Ascending aorta (tissue), 2 donors: ENCODE results near the gene ZNF148. TPM values are rescaled to one million over a fixed set of nuclear protein-coding genes. Genes with fewer than 3 reads are reported as not detected.

Experiments
- DNase-seq, 2 donors: peaks; one replicate each; pipeline ENCODE4 v3.0.0-alpha.2; 2019; ENCODE audit warnings: low spot score in 2 of 2
- H3K27ac ChIP-seq, 2 donors: fragments of 200-600 bp; sonication (generic); one replicate each; pipeline ENCODE4 v1.5.1; 2016 to 2017; ENCODE audit warnings: mild to moderate bottlenecking in 1 of 2
- H3K27me3 ChIP-seq: fragments of 200-600 bp; sonication (generic); one replicate; pipeline ENCODE4 v1.5.1; 2017
- H3K36me3 ChIP-seq, 2 donors: fragments of 200-600 bp; sonication (generic); one replicate each; pipeline ENCODE4 v1.5.1; 2016
- H3K4me1 ChIP-seq, 2 donors: fragments of 200-600 bp; sonication (generic); one replicate each; pipeline ENCODE4 v1.5.1; 2016 to 2017; ENCODE audit warnings: mild to moderate bottlenecking in 1 of 2
- H3K4me3 ChIP-seq, 2 donors: fragments of 200-600 bp; sonication (generic); one replicate each; pipeline ENCODE4 v1.5.1; 2016 to 2017; ENCODE audit warnings: mild to moderate bottlenecking in 1 of 2
- H3K9me3 ChIP-seq, 2 donors: fragments of 200-600 bp; sonication (generic); one replicate each; pipeline ENCODE4 v1.5.1; 2016
- intact Hi-C: fragments of 100-400 bp; cut with DNase I; formaldehyde crosslinking; loops from one replicate; pipeline ENCODE4 v1.15.1; 2023
- total RNA-seq: library from RNA; depleted of rRNA; stranded (reverse); fragments of >200 nt; gene quantifications from one replicate; pipeline ENCODE4 v1.1.0, GENCODE V29; 2016
- TF ChIP-seq, protein P1 (sequence below), 3 experiments: fragments of 200-600 bp in 2 of 3; fragments of 450-650 bp in 1 of 3; sonication (generic) in 2 of 3; IDR thresholded peaks; one replicate each; pipeline ENCODE4 v1.5.1; 2016 to 2019; ENCODE audit warnings: antibody characterized with exemption in 3 of 3, mild to moderate bottlenecking in 1 of 3, moderate library complexity in 1 of 3

ZNF148 gene
- total RNA-seq, 1 donor from 2014 or later: 10.0 TPM

- H3K4me1 ChIP-seq: peaks cover 0 to 12% of the 10 kb centered on the region in 2 donors
Observed at GRCh38 chr3:125358923-125359322, 16.2 kb downstream of the ZNF148 start.

GRCh38 chr3:125357837-125358236 is 17.3 kb downstream of the ZNF148 start:
- no peak for DNase-seq
- no peaks in the 10 kb centered on the region for H3K36me3 ChIP-seq
- no peaks in the 10 kb centered on the region for H3K9me3 ChIP-seq
- no peaks in the 10 kb centered on the region for H3K27me3 ChIP-seq
- peak overlapping the region; percentile 72 to 88 for H3K27ac ChIP-seq
- TF ChIP-seq, protein P1, sequence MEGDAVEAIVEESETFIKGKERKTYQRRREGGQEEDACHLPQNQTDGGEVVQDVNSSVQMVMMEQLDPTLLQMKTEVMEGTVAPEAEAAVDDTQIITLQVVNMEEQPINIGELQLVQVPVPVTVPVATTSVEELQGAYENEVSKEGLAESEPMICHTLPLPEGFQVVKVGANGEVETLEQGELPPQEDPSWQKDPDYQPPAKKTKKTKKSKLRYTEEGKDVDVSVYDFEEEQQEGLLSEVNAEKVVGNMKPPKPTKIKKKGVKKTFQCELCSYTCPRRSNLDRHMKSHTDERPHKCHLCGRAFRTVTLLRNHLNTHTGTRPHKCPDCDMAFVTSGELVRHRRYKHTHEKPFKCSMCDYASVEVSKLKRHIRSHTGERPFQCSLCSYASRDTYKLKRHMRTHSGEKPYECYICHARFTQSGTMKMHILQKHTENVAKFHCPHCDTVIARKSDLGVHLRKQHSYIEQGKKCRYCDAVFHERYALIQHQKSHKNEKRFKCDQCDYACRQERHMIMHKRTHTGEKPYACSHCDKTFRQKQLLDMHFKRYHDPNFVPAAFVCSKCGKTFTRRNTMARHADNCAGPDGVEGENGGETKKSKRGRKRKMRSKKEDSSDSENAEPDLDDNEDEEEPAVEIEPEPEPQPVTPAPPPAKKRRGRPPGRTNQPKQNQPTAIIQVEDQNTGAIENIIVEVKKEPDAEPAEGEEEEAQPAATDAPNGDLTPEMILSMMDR (IDR thresholded peaks at IDR 0.05): no peak
- H3K4me3 ChIP-seq: peak overlapping the region; percentile 64 to 69
- intact Hi-C loops: no loop called here
- peaks cover 0 to 12% of the 10 kb centered on the region in 2 donors for H3K4me1 ChIP-seq

More at GRCh38 chr3:125358923-125359322, 16.2 kb downstream of the ZNF148 start:
- Histone ChIP-seq H3K36me3 (no peaks in the 10 kb centered on the region), H3K27ac (no peak overlapping the region), H3K27me3 (no peaks in the 10 kb centered on the region), H3K9me3 (no peaks in the 10 kb centered on the region), H3K4me3 (no peak overlapping the region)
- intact Hi-C loops: no loop called here
- no peak for DNase-seq
- TF ChIP-seq, protein P1 (IDR thresholded peaks at IDR 0.05): no peak

GRCh38 chr3:125357032-125357658 is 18.0 kb downstream of the ZNF148 start:
- H3K9me3 ChIP-seq: no peaks in the 10 kb centered on the region
- intact Hi-C loops: no loop called here
- peaks cover 0 to 12% of the 10 kb centered on the region in 2 donors for H3K4me1 ChIP-seq
- H3K27ac ChIP-seq: peak overlapping the region; percentile 72 to 88
- no peaks in the 10 kb centered on the region for H3K27me3 ChIP-seq
- H3K4me3 ChIP-seq: peak overlapping the region; percentile 64 to 69
- H3K36me3 ChIP-seq: no peaks in the 10 kb centered on the region
- TF ChIP-seq, protein P1 (IDR thresholded peaks at IDR 0.05): no peak
- no peak for DNase-seq

DNA sequence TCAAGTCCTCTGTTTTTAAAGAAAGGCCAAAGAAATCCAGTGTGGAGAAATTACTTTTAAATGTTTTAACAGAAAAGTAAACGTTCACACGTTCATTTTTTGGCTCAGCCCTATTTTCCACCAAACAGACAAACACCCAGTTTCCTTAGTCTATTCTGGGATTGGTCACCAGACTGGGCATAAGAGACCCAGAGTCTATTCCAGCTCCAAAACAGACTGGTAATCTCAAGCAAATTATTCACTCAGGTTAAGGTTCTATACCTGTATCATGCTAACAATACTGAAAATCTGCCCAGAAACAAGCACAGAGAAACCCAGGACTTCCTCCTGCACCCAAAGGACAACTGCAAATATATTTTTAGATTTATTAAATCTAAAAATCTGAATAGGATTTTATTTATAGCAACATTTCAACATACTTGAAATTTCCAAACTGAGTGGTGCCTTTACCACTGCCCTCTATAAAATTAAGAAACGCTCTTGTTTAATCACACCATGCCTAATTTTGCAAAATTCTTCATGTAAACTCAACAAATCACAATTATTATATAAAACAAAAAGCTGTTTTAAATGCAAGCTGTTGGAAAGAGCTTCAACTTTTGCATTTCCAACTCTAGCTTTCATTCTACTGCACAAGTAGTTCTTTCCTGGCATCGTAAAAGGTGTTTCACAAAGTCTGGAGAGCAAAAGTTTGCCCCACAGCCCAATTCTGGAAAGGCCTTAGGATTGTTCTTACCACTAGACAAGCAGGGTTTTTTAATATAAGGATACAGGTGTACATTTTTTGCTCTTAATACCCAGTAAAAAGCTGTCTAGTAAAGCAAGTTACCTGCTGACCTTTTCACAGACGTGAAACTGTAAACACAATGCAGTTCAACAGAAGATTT is 18.7 kb downstream of the ZNF148 start:
- intact Hi-C loops: no loop called here
- H3K4me1 ChIP-seq: peaks cover 0 to 12% of the 10 kb centered on the region in 2 donors

GRCh38 chr3:125353659-125354058 is 21.5 kb downstream of the ZNF148 start:
- TF ChIP-seq, protein P1 (IDR thresholded peaks at IDR 0.05): no peak
- H3K27me3 ChIP-seq: no peaks in the 10 kb centered on the region
- no peaks in the 10 kb centered on the region for H3K36me3 ChIP-seq
- H3K4me3 ChIP-seq: no peak overlapping the region
- H3K27ac ChIP-seq: no peak overlapping the region
- intact Hi-C loops: no loop called here
- H3K4me1 ChIP-seq: peaks cover 6 to 12% of the 10 kb centered on the region in 2 donors
- no peaks in the 10 kb centered on the region for H3K9me3 ChIP-seq
- DNase-seq: no peak

More for the DNA sequence above, 18.7 kb downstream of the ZNF148 start:
- no peaks in the 10 kb centered on the region for H3K36me3 ChIP-seq
- no peak for DNase-seq
- H3K9me3 ChIP-seq: no peaks in the 10 kb centered on the region
- no peaks in the 10 kb centered on the region for H3K27me3 ChIP-seq
- H3K4me3 ChIP-seq: peak overlapping the region; percentile 64 to 69
- TF ChIP-seq, protein P1 (IDR thresholded peaks at IDR 0.05): no peak
- H3K27ac ChIP-seq: peak overlapping the region; percentile 72 to 88
